Activated B cell treated with CpG ODN at 0.5 μM for 24 hours (primary cell): ENCODE measurements around the gene ZNF664. TPM values are rescaled to one million over a fixed set of nuclear protein-coding genes. Genes with fewer than 3 reads are reported as not detected.
A peak's percentile ranks its signal among the peaks of the same experiment; 100 is the strongest.

Experiments
- ATAC-seq: fragments of 200-7000 bp; cut with Tn5 transposase; one replicate; pipeline ENCODE4 v1.10.0; 2021; ENCODE audit warnings: low read depth, mild to moderate bottlenecking, moderate library complexity
- CTCF ChIA-PET: fragments of 350-600 bp; sonication (Branson Sonifier 250); formaldehyde crosslinking; loops from one replicate; lab custom pipeline; 2021; ENCODE audit warnings: antibody characterized with exemption; lab: Charles Lee
- POLR2A ChIA-PET: fragments of 350-600 bp; sonication (Branson Sonifier 250); formaldehyde crosslinking; loops from one replicate; lab custom pipeline; 2021; ENCODE audit warnings: antibody characterized with exemption; lab: Charles Lee
- DNase-seq: peaks from one replicate; pipeline ENCODE4 v3.0.0; 2022
- H3K27ac Mint-ChIP-seq: one replicate; pipeline ENCODE4 v1.8.0; 2020; ENCODE audit warnings: mixed read lengths
- H3K27me3 Mint-ChIP-seq: one replicate; pipeline ENCODE4 v1.8.0; 2021; ENCODE audit warnings: mixed read lengths
- H3K36me3 Mint-ChIP-seq: one replicate; pipeline ENCODE4 v1.8.0; 2021; ENCODE audit warnings: low read depth, mixed read lengths
- H3K4me1 Mint-ChIP-seq: one replicate; pipeline ENCODE4 v1.8.0; 2021; ENCODE audit warnings: mixed read lengths
- H3K4me3 Mint-ChIP-seq: one replicate; pipeline ENCODE4 v1.8.0; 2020; ENCODE audit warnings: mild to moderate bottlenecking, mixed read lengths
- H3K9me3 Mint-ChIP-seq: one replicate; pipeline ENCODE4 v1.8.0; 2020; ENCODE audit warnings: mixed read lengths
- intact Hi-C: fragments of 100-400 bp; cut with micrococcal nuclease; formaldehyde crosslinking; loops from one replicate; pipeline ENCODE4 v1.15.1; 2024
- total RNA-seq: library from RNA; stranded (reverse); gene quantifications from 2 replicates; pipeline ENCODE4 v1.2.3, GENCODE V29; 2022
- TF ChIP-seq, protein P1 (sequence below): fragments of 200-600 bp; IDR thresholded peaks from one replicate; pipeline ENCODE4 v1.8.0; 2022; ENCODE audit warnings: antibody characterized with exemption, mild to moderate bottlenecking

ZNF664 gene
- total RNA-seq, 1 donor from 2014 or later: 40.7 TPM

DNA sequence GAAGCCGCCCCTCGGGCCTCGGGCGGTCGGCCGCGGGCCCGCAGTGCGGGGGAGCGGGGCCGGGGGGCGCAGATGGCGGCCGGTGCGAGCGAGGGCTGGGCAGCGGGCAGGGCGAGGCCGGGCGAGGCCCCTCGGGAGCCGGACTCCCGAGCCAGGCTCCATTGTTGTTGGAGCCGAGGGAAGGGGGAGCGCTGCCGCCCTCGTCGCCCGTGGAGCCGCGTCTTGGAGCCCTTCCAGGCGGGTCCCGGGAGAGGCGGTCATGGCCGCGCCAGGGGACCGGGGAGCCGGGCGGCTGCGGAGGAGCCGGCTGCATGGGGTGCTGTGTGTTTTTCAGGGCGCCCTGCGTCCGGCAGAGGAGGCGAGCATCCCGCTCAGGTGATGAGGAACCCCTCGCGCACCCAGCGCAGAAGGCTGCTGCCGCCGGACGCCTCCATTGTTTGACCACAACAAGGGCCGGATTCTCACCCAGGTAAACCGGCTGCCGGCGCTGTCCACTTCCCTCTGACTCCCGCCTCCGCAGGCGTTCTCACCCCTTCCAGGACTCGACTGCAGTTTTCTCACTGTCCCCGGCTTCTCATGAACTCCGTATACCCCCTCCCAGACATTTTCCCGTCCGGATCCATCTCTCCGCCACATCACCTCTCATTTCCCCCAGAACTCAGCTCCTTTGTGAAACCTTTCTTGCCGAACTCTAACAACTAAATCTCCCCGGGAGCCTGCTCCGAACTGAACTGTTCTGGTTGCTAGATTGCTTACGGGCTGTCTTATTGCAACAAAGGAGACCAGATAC, 732 bp downstream of the ZNF664 start:
- H3K27ac Mint-ChIP-seq: peak overlapping the region; percentile 82
- peaks cover 15% of the 10 kb centered on the region for H3K4me1 Mint-ChIP-seq
- TF ChIP-seq, protein P1, sequence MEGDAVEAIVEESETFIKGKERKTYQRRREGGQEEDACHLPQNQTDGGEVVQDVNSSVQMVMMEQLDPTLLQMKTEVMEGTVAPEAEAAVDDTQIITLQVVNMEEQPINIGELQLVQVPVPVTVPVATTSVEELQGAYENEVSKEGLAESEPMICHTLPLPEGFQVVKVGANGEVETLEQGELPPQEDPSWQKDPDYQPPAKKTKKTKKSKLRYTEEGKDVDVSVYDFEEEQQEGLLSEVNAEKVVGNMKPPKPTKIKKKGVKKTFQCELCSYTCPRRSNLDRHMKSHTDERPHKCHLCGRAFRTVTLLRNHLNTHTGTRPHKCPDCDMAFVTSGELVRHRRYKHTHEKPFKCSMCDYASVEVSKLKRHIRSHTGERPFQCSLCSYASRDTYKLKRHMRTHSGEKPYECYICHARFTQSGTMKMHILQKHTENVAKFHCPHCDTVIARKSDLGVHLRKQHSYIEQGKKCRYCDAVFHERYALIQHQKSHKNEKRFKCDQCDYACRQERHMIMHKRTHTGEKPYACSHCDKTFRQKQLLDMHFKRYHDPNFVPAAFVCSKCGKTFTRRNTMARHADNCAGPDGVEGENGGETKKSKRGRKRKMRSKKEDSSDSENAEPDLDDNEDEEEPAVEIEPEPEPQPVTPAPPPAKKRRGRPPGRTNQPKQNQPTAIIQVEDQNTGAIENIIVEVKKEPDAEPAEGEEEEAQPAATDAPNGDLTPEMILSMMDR: no peak
- H3K27me3 Mint-ChIP-seq: no peaks in the 10 kb centered on the region
- intact Hi-C loops: loop anchor here (1.0 to 10.0 kb wide), 4 partner anchors 594 to 1709 kb away; partner anchors contain the start of genes MPHOSPH9, MTRFR, NCOR2 and VPS33A
- no peaks in the 10 kb centered on the region for H3K9me3 Mint-ChIP-seq
- DNase-seq (peak; percentile 46), ATAC-seq (no peak)
- H3K4me3 Mint-ChIP-seq: peak overlapping the region; percentile 92
- ChIA-PET POLR2A (interaction anchor here (0.6 kb wide), 1 partner anchor 607 kb away, joined by 3 read pairs; no protein-coding TSS in a partner anchor), CTCF (interaction anchor here (0.9 kb wide), 1 partner anchor 10 kb away, joined by 5 read pairs; no protein-coding TSS in a partner anchor)
- peaks cover 18% of the 10 kb centered on the region for H3K36me3 Mint-ChIP-seq

DNA sequence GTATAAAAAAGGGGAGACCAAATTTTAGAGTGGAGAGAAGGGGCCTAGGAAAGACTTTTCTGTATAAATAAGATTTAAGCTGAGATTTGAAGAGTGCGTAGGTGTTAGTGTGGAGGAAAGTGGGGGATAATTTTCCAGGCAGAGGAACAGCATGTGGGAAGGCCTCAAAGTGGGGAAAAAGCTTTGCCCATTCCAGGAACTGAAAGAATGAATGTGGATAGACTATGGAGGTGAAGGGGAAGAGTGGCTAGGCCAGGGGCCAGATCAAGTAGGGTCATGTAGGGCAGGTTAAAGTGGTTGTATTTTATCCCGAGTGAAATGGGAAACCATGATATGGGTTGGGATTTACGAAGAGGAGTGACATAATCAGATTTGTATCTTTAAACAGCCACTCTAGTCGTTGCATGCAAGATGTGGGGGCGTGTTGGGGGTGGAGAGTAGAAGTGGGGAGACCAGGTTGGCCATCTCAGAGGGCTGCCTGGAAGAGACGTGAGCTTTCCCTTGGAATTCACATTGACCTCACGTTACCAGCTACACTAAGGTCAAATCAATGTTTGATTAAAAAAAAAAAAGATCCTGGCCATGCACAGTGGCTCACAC, 3.3 kb downstream of the ZNF664 start:
- ATAC-seq (no peak), DNase-seq (no peak)
- no peak overlapping the region for H3K27ac Mint-ChIP-seq
- peaks cover 20% of the 10 kb centered on the region for H3K36me3 Mint-ChIP-seq
- intact Hi-C loops: loop anchor here (10.0 kb wide), 2 partner anchors 742 to 1712 kb away; partner anchors contain the start of genes MPHOSPH9, MTRFR and VPS33A
- H3K9me3 Mint-ChIP-seq: no peaks in the 10 kb centered on the region
- peaks cover 15% of the 10 kb centered on the region for H3K4me1 Mint-ChIP-seq
- ChIA-PET CTCF (interaction anchor here (0.9 kb wide), 1 partner anchor 11 kb away, joined by 3 read pairs; no protein-coding TSS in a partner anchor), POLR2A (interaction anchor here (0.6 kb wide), 1 partner anchor 513 kb away, joined by 3 read pairs; no protein-coding TSS in a partner anchor)
- no peaks in the 10 kb centered on the region for H3K27me3 Mint-ChIP-seq
- TF ChIP-seq, protein P1: no peak
- no peak overlapping the region for H3K4me3 Mint-ChIP-seq

DNA sequence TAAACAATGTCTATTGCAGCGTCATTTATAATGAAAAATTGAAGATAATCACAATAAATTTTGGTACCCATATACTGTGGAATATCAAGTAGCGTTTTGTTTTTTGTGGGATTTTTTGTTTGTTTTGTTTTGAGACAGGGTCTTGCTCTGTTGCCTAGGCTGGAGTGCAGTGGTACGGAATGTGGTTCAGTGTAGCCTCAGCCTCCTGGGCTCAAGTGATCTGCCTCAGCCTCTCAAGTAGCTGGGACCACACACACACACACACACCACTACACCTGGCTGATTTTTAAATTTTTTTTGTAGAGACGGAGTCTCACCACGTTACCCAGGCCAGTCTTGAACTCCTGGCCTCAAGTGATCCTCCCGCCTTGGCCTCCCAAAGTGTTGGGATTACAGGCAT, 6.6 kb downstream of the ZNF664 start:
- POLR2A ChIA-PET: no interaction called here
- peaks cover 16% of the 10 kb centered on the region for H3K36me3 Mint-ChIP-seq
- no peaks in the 10 kb centered on the region for H3K27me3 Mint-ChIP-seq
- DNase-seq: no peak
- no peak overlapping the region for H3K27ac Mint-ChIP-seq
- intact Hi-C loops: loop anchor here (10.0 kb wide), 2 partner anchors 745 to 1715 kb away; partner anchors contain the start of genes MPHOSPH9, MTRFR and VPS33A
- TF ChIP-seq, protein P1: no peak
- no peaks in the 10 kb centered on the region for H3K9me3 Mint-ChIP-seq
- peaks cover 7% of the 10 kb centered on the region for H3K4me1 Mint-ChIP-seq
- no peak for ATAC-seq
- CTCF ChIA-PET: no interaction called here
- H3K4me3 Mint-ChIP-seq: no peak overlapping the region

DNA sequence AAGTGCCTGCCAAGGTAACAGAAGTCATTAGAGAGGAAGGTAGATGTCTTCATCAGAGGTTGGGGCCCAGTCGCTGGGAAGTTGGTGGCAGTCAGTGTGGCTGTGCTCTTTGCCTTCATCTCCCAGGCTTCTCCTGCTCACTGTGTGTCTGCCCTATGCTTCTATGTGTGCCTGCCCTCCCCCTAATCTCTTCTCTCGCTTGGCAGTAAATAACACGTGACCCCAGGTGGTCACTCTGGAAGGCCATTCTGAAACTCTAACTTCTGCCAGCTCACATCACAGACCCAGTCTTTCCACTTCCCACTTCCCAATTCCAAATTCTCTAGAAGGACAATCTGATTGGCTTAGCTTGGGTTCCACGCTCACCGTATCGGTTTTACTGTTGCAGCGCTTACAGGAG, 9.3 kb downstream of the ZNF664 start:
- peaks cover 7% of the 10 kb centered on the region for H3K36me3 Mint-ChIP-seq
- H3K4me3 Mint-ChIP-seq: no peak overlapping the region
- H3K4me1 Mint-ChIP-seq: peaks cover 15% of the 10 kb centered on the region
- ATAC-seq (no peak), DNase-seq (no peak)
- ChIA-PET POLR2A (interaction anchor here (0.6 kb wide), 1 partner anchor 10 kb away, joined by 4 read pairs; the partner anchor contains the start of gene CCDC92), CTCF (interaction anchor here (1.3 to 3.2 kb wide), 2 partner anchors 18 to 78 kb away, joined by 3 to 34 read pairs; no protein-coding TSS in a partner anchor)
- H3K27ac Mint-ChIP-seq: no peak overlapping the region
- H3K27me3 Mint-ChIP-seq: no peaks in the 10 kb centered on the region
- TF ChIP-seq, protein P1: no peak
- intact Hi-C loops: loop anchor here (5.0 to 10.0 kb wide), 2 partner anchors 220 to 347 kb away; partner anchors contain the start of genes DNAH10, EIF2B1 and GTF2H3
- no peaks in the 10 kb centered on the region for H3K9me3 Mint-ChIP-seq
